ENCODE measurements around the gene NEU4.
"Not testable (repeated sequence)": the region's sequence is repeated elsewhere in the genome, so short reads cannot be mapped to it uniquely, and the experiment has no call there.

Gene NEU4

DNA sequence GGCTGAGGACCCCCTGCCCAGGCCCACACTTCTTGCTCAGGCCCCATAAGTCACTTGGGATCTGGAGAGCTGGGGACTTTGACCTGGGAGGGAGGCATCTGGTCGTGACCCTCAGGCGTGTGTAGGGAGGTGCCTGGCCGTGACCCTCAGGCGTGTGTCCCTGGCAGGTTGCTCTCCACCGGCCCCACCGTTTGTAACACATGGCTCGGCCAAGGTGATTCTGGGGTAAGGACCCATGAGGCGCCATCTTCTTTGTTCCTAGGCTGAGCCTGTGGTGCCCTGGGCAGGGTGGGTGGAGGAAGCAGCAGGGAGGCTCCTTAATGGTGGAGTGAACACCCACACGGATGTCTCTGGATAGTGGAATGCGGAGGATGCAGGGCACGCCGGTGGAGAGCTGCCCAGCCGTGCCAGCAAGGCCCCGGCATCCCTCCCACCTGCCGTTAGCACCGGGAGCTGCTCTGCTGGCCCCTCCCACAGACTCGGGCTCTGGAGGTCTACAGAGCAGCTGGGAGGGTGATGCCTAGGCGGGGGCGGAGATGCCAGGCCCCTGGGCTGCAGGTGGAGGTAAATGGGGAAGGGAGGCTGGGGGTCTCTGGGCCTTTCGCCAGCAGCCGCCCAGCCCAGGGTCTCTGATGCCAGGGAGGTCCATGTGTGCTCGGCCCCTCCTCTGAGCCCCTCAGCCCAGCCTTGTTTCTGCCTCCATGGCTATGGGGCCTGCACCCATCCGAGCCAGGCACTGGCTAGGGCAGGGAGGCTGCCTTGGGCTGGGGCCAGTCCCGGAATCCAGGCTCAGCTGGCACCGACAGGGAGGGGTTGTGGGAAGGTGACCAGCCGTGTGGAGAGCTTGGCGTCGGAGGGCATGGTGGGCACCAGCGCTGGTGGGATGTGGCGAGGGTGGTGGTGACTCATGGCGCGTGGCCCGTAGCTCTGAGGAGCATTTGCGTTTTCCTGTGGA is 33.5 kb upstream of the NEU4 start:
- DNase-seq, result no peak

DNA sequence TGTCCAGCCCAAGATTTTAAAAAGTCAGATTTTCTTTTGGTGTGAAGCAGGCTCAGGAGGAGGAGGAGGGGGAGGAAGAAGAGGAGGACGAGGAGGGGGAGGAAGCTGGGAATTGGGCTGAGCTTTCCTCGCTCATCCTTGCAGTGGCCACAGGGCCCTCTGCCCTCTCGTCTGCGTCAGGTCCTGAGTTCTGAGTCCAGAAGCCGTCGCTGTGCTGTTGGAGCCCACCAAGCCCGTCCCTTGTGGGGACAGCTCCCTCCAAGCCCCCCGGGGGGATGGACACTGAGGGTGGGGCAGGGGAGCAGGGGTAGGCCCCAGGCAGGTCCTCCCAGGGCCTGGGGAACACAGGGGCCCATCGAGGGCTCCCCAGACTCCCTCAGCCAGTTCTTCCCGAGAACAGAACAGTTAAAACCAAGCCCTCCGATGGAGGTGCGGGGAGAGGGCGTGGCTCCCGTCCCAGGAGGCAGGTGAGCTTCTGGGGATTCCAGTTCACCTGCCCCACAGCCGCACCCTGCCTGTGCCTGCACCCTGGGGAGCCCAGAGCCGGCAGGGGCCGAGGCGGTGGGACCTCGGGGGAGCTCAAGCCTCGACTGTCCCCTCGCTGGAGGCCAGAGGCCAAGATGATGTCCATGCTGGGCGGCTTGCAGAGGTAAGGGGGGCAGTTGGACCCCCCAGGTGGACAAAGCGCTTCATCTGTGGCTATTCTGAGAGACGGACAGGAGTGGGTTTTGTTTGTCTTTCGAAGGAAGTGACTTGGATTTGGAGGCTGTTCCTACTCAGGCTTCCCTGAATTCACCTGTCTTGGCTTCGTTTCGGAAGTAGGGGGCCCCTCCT is 32.4 kb upstream of the NEU4 start, which contains the start of gene GAL3ST2:
Gene GAL3ST2 (plus strand): TSS at position 487 of the 834 bp plus-strand sequence. CDS start 134 bp downstream, at position 621.
- no peak for DNase-seq

DNA sequence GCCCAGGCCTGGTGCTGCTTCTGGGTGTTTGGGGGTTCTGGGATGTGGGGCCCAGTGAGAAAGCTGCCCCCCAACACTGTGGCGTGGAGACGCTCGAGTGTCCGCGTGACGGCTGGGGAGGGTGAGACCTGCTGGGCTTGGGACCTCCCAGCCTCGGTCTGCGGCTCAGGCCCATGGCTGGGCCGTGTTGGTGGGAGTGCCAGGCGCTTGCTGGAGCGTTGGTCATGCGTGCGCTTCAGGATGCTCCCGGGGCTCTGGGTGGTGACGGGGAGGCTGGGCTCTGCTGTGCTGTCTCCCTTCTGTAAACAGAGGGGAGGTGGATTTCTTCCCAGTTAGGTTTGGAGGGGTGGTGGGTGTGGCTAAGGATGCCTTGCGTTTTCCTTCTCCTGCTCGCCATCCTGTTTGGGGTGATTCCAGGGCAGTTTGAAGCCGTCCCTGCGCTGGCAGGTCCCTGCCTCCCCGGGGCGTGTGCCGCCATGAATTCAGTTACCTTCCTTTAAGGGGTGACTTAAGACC is 31.8 kb upstream of the NEU4 start:
- no peak for DNase-seq

DNA sequence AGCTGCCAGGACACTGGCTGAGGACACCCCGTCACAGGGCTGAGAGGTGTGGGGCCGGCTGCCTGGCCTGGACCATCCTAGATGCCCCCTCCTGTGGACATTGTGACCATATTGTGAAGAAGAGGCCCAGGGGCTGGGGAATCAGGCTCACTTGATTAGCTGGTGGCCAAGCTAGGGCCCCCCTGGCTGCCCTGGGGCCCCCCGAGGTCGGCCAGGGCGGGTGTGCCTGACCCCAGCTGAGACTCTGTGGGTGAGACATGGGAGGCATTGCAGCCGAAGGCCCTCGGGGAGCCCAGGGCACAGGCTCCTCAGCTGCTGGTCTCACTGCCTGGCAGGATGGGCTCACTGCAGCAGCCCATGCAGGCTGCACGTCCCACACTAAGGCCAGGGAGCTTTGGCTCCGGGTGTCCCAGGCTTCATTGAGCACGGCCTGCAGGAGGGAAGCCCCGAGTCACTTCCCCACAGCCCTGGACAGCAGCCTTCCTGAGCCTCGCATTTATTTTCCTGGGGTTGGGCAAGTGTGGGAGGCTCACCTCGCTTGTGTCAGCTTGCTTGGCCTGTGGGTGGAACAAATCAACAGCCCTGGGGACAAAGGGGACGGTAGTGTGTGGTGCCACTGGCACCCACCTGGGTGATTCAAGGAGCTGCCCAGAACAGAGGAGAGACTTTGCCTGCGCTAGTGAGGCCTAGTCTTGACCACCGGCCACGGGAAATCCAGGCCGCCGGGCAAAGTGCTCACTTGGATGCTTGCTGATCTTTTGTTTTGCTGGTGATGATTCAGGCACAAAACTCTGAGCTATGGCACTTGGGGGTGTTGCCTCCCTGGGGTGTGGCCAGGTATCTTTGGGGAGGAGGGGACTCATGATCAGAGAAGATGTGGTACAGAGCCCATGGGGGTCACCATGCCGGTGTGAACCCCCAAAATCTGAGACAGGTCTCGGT is 31.0 kb upstream of the NEU4 start:
- DNase-seq, result peak in 1 of 3 donors; percentile 20

DNA sequence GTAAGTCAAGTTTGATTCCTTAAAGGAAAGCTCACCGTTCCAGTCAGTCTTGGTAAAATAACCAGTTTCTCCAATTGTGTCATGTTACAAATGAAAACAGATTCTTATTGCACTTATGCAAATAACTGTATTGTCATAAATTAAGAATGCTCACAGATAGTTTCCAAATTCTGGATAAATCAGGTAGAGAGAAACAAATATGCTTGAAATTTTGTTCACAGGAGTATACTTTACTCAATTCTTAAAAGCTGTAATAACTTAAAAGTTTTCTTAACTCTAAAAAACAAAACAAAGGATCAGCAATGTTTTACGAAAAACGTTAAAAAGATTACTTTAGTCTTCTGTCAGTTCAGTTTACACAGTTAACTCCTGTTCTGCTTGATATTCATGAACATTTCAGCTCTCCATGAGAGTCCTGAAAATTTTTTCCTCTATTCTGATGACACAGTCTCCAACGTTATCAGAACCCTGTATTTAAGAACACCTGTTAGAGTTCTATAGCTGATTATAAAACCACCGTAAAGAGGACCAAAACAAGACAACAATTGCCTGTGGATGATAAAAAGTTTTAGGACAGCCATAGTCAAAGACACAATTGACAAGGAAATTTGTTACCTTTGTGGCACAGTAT is 27.9 kb upstream of the NEU4 start:
- DNase-seq, result no peak

DNA sequence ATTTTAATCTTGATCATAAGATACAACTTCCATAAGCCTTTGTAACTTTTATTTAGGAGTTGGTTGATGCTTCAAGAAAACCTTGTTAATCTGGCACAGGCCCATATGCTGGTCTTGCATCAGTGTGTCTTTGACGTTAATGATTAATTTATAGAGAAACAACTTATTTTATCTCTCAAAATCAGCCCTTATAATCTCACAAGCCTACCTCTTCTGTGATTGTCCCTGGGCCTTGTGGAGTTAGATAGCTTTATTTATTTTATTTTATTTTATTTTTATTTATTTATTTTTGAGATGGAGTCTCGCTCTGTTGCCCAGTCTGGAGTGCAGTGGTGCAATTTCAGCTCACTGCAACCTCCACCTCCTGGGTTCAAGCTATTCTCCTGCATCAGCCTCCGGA is 26.9 kb upstream of the NEU4 start:
- not testable (repeated sequence) for DNase-seq

DNA sequence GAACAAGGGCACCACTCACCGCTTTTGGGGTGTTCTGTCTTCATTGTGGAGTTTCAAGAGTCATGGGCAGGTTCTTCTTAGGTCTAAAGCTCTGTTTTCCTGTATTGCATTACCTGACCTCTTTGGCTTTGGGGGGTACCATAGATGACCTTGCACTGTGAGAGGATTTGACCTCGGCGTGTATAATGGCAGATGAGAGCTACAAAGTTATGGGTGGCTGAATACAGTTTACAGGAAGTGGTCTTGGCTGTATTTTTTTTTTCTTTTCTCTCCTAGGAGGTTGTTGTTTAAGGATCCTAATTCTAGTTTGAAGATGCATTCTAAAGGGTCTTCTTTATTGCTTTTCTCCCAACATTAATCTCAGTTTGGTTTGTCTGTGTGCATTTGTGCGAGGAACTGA is 20.9 kb upstream of the NEU4 start:
- DNase-seq, result no peak

DNA sequence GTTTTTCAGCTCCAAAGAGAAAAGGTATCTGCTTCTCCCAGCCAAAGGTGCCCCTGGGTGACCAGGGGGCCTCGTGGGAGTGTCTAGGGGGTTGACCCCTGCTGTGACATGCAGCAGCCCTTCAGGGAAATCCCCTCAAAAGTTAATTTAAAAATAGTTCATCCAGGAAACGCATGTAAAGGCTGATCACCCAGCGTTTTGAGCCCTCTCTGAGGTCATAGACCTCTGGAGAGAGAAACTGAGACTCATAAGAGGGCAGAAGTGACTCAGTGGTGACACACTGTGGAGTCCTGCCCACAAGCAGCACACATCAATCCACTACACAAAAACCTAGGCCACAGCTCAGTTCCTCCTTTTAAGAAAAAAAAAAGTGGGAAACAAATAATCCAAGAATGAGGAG is 20.4 kb upstream of the NEU4 start:
- DNase-seq, result peak; percentile 59 to 85 (median 65)

DNA sequence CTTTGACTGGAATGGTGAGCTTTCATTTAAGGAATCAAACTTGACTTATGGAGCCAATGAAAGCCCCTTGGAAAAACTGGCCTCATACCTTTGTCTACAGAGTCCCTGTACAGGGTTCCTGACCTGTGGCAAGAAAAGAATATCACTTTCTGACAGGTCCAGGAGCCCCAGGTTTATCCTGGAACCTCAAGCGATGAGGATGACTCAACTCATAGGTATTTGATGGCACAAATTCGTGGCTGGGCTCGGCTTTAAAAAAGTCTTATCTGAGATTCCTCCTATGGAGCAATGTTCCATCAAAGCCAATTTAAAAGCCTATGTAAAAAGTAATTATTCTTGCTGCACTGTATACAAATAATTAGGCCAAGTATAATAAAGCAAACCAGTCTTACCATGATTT is 17.6 kb upstream of the NEU4 start:
- DNase-seq, result not testable (repeated sequence)

DNA sequence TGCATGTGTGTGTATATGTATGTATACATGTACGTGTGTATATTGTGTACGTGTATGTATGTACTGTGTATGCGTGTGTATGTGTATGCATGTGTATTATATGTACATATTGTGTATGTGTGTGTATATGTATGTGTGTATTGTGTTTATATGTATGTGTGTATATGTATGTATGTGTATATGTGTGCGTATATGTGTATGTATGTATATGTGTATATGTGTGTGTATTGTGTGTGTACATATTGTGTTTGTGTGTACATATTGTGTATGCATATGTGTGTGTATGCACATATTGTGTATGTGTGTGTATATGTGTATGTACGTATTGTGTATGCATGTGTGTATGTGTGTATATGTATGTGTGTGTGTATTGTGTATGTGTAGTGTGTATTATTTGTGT is 15.6 kb upstream of the NEU4 start:
- DNase-seq, result no peak

DNA sequence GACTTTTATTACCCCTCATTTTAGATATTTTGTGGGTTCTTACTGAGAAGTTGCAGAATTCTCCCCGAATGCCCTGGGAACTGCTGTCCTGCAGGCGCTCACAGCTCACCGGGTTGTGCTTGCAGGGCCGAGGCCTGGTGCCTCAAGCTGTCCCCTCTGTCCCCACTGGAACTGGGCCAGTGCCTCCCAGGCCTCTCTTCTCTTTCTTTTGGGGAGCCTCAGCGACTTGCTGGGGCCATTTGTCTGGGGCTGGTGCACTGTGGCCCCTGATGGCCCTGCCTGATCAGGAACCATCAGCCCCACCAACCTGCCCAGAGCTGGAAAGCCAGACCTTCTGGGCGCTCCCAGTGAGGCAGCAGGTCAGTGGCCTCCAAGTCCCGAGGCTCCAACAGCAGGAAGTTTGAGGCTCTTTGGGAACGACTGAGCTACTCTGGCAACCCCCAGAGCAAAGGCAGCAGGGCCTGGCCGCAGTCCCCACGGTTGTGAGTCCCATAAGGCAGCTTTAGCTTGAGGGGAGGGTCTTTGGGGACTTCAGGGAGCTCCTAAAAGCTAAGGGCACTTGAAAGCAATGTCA is 14.7 kb upstream of the NEU4 start:
- no peak for DNase-seq

DNA sequence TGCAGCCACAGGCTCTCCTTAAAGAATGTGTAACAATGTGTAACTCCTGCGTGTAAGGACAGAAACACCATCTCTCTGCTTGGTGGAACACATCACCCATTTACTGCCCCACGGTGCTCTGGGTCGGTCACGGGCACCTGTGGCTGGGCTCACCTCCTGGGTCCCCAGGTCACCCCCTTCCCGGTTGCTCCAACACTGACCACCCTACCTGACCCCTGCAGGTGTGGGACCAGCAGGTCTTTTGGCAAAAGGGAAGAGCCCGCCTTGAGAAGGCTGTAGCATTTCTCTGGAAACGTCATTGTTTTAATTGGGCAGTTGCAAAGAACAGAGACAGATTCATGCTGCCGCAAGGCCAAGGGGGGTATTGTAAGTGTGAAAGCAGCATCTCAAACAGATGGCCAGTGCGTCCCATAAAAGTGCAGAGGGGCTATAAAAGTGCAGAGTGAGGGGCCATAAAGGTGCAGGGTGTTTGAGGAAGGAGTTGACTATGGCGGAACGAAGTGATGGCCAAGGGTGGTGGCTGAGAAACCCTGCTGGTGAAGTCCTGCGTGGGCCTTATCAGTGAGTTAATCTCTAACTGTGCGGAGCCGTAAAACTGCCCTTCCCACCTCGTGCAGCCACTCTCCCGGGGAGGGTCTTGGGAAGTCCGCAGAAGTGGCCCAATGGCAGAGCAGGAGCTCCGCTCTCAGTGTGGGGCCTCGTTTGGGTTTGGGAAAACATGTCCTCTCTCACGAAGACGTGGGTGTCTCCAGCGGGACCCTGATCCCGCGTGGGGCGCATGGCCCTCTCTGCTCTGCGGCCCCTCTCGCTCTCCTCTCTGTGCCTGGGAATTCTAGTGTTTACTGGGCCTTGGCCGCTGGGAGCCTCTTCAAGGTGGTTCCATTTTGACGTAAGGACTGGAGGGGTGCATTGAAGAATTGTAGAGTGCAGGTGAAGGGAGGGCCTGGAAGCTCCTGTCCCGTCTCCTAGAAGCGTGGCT is 13.7 kb upstream of the NEU4 start:
- no peak for DNase-seq

DNA sequence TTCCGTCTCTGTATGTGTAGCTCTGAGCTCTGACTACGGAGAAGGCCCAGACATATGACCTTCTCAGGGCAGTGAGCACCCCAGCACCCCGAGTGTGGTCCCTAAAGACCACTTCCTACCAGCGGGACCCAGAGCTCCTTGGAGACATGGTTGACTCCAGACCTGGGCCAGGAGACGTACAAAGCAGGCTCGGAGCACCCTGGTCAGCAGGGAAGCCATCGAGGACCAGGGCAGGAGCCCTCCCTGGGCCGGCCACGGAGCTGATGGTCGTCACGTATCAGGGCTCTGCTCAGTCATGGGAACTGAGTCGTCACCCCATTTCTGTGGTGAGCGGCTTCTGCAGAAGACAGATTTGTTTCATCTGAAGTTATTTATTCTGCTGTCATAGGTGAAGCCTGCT is 12.8 kb upstream of the NEU4 start:
- DNase-seq, result no peak

DNA sequence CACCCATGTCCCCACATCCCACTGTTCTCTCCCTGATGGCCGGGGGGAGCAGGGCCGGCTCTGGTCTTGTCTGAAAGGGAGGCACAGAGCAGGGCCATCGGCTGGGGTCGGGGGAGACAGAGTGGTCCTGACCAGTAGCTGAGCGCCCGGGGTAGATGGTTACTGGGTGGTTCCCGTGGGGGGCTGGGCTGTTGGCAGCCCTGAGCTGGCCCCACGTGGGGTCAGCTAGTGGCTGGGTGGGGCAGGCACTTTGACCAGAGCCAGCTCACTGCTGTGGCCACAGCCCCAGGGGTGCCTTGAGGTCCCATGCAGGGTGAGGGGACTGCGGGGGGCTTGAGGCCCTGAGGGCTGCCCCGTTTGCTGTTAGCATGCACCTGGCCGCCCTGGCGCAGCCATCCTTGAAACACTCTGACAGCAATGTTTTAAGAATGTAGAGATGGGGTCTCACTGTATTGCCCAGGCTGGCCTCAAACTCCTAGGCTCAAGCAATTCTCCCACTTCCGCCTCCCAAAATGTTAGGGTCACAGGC is 12.3 kb upstream of the NEU4 start:
- DNase-seq, result no peak

DNA sequence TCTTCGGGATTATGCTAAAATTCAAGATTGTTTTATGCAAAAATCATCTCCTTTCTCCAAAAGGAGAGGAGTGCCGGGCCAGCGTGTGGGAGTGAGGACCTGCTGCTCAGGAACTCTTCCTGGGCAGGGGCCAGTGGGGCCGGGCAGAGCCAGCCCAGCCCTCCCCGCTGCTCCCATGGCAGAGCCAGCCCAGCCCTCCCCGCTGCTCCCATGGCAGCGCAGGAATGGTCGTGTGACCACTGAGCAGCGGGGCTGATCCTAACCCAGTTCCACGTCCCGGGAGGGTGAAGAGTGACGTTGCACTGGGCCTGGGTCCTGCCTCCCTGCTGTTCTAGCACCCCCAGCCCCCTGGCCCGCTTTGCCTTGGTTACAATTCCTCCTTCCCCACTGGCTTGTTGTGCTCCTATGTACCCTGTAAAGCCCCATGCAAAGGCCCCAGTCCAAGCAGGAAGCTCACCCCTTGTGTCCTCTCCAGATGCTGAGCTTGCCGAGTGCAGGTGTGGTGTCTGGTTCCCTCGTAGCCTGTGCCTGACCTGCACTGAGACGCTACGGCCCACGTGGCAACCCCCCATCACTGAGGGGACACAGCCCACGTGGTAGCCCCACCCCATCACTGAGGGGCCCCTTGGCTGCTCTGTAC is 11.4 kb upstream of the NEU4 start:
- DNase-seq, result no peak

DNA sequence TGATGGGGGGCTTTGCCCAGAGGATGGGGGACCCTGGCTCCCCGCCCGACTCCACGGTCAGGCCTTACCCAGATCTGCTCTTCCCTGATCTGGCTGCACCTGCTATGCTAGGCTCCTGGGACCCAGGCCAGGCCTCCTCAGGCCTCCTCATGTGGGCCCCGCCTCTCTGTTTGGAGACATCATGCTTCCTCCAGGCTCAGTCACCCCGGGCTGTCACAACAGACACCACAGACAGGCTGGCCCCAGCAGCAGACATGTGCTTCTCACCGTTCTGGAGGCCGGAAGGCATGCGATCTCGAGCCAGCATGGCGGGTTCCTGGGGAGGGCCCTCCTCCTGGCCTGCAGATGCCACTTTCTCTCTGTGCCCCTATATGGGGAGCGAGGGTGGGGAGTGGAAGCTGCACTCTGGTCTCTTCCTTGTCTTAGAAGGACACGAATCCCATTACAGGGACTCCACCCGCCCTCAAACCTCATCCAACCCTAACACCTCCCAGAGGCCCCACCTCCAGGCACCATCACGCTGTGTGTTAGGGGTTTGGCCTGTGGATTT is 10.8 kb upstream of the NEU4 start:
- no peak for DNase-seq

DNA sequence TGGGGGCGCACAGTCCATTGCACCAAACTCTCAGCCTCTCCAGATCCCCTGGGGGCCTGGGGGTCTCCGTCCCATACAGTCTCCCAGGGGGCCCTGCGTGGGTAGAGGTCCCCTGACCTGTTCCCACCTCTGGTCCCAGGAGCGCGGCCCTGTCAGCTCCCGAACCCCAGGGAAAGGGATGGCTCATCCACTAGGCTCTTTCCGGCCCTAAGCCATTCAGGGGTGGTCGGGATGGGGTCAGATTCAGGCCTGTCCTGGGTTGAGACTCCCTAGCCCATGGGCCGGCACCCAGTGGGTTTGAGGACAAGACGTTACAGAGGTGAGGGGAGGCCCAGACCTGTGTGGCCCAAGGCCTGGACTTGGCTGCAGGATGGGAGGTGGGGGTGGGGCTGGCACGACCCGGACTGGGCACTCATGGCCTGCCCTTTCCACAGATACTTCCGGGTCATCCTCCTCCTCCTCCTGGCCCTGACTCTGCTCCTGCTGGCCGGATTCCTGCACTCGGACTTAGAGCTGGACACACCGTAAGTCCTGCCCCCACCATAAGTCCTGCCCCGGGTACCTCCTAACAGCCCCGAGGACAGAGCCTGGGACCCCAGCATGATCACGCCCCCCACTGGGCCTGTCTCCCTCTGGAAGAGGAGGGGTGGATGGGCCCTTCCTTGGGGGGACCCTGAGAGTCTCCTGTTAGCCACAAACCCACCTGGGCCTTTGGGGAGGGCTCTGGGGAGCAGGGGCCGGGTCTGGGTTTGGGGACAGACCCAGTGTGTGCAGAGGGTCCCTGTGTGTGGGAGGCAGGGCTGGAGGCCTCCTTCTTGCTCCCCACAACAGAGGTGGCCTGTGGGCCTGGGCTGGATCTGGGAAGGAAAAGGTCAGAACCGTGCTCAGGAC is 10.1 kb upstream of the NEU4 start:
- no peak for DNase-seq
